HFF-Myc (cell line): ENCODE measurements around the gene CCDC68.

Experiments
- DNase-seq: peaks from one replicate; pipeline ENCODE4 v3.0.0-alpha.2; 2011; ENCODE audit warnings: low read depth; ENCODE audit errors: extremely low read depth
- H3K4me3 ChIP-seq: replicated peaks from 2 replicates; pipeline ENCODE4 v1.5.1; 2011; ENCODE audit warnings: low read depth, mild to moderate bottlenecking, control low read depth, low read length
- CTCF ChIP-seq: IDR thresholded peaks from 2 replicates; pipeline ENCODE4 v1.5.1; 2012; ENCODE audit warnings: mild to moderate bottlenecking, low read depth, low read length, control low read depth; ENCODE audit errors: missing control alignments

Gene CCDC68

GRCh38 chr18:54962919-54963645, 3.8 kb upstream of the CCDC68 start:
- no peak for TF ChIP-seq CTCF
- H3K4me3 ChIP-seq = no peak overlapping the region
- no peak for DNase-seq

- TF ChIP-seq CTCF = no peak
- H3K4me3 ChIP-seq = no peak overlapping the region
- DNase-seq = no peak
Observed at GRCh38 chr18:54961868-54962267, 2.6 kb upstream of the CCDC68 start.

GRCh38 chr18:54961016-54961423, 1.8 kb upstream of the CCDC68 start:
- DNase-seq = no peak
- no peak overlapping the region for H3K4me3 ChIP-seq
- TF ChIP-seq CTCF = no peak

- TF ChIP-seq CTCF = no peak
- DNase-seq = no peak
- H3K4me3 ChIP-seq = no peak overlapping the region
Observed at GRCh38 chr18:54960197-54960596, 936 bp upstream of the CCDC68 start.

DNA sequence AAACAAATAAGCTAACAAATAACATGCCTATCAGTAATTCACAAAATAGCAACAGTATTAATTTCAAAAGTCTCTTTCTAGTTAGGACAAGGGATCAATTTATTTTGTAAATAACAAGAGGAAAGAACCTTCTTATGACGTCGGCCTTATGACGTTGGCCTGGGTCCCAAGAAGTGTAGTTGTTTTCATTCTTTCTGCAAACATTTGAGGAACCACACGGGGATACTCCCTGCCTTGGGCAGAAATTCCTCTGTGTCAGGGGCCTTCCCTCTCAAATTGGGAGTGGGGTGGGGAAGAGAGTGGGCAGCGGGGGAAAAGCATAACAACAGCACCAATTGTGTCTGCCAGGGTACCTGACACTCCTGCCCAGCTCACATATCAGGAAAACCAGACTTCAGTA, 1.3 kb downstream of the CCDC68 start:
- no peak for DNase-seq
- no peak for TF ChIP-seq CTCF
- H3K4me3 ChIP-seq = no peak overlapping the region

DNA sequence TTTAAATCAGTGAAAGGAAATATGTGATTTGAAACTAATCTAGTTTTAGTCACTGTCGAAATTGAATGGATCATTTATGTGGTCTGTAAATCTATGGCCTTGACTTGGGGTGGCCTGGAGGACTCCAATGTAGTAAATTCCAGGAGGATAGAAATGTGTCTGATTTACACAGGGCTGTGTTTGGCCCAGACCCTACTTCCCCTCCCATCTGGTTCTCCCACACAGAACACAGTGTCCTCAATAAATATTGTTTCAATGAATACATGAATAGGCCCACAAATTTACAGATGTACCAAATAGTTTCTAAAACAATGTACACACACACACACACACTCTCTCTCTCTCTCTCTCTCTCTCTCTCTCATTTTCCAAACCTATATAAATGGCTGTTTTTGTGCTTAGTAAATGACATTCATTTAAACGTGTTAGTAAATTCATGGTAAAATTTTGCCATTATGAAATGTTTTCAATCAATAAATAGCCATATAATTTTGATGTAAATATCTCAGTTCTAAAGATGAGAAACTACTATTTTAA, 1.9 kb downstream of the CCDC68 start:
- TF ChIP-seq CTCF = no peak
- no peak overlapping the region for H3K4me3 ChIP-seq
- no peak for DNase-seq
